ENCODE results near the gene OGFOD3. TPM values are rescaled to one million over a fixed set of nuclear protein-coding genes. Genes with fewer than 3 reads are reported as not detected.
A peak's percentile ranks its signal among the peaks of the same experiment; 100 is the strongest.

OGFOD3 gene
- total and polyA plus RNA-seq, 9 of the 15 experiments (the other 6 are each of a cell fraction or from before 2014, with no cell fraction given): 0.69 to 44.7 (median 18.9) TPM

- TF ChIP-seq ZBTB33 (CRISPR knock-in tag; IDR thresholded peaks at IDR 0.05) (peak; percentile 94), ADNP (tag; IDR thresholded peaks at IDR 0.05) (0 out of 2 replicates have a peak, but pooled peaks have one; percentile 51), DPF2 (IDR thresholded peaks at IDR 0.05) (0 out of 2 replicates have a peak, but pooled peaks have one; percentile 29), PHF20 (IDR thresholded peaks at IDR 0.05; ENCODE audit: partially characterized antibody) (peak; percentile 37), RAD21 (CRISPR knock-in tag; conservative IDR thresholded peaks at IDR 0.05 in 1 of 2, IDR thresholded peaks at IDR 0.05 in 1 of 2) (peak; percentile 56 to 81), ATF1 (CRISPR knock-in tag; IDR thresholded peaks at IDR 0.05) (no peak), ATF1 (tag; IDR thresholded peaks at IDR 0.05) (no peak), DEAF1 (CRISPR knock-in tag; IDR thresholded peaks at IDR 0.05) (0 out of 2 replicates have a peak, but pooled peaks have one; percentile 34), ZNF75A (CRISPR knock-in tag; IDR thresholded peaks at IDR 0.05) (no peak), L3MBTL2 (IDR thresholded peaks at IDR 0.05) (peak; percentile 18; the same call in 1 of the 2 replicates), SMARCA5 (IDR thresholded peaks at IDR 0.05) (0 out of 2 replicates have a peak, but pooled peaks have one; percentile 35)
These were observed 68.0 kb downstream of the OGFOD3 start (continued) for GRCh38 chr17:82350182-82351030.
